ENCODE measurements around the gene BAMBI. TPM values are rescaled to one million over a fixed set of nuclear protein-coding genes. Genes with fewer than 3 reads are reported as not detected.

The BAMBI gene
- total and polyA plus RNA-seq, 9 donors, result 28.6 to 138 (median 62.3) TPM

DNA sequence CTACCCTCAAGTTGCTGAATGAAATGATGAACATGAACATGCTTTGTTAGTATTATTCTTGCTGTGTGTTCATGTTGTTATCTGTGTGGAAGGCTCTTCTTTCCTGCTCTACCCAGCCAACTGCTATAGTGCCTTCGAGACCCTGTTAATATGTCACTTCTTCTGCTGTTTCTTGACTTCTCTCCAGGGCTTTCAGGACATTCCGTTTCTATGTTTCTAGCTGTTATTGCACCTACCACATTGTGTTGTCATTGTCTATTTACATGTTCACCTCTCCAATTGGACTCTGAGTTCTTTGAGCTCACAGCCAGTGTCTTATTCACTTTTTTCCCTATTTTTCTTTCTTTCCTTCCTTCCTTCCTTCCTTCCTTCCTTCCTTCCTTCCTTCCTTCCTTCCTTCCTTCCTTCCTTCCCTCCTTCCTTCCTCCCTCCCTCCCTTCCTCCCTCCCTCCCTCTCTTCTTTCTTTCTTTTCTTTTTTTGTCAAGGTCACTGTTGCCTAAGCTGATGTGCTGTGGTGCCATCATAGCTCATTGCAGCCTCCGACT lies 40.4 kb downstream of the BAMBI start:
- TF ChIP-seq EP300 (IDR thresholded peaks at IDR 0.05) (no peak), POLR2A (IDR thresholded peaks at IDR 0.05) (no peak)
- TF ChIP-seq, protein P1, sequence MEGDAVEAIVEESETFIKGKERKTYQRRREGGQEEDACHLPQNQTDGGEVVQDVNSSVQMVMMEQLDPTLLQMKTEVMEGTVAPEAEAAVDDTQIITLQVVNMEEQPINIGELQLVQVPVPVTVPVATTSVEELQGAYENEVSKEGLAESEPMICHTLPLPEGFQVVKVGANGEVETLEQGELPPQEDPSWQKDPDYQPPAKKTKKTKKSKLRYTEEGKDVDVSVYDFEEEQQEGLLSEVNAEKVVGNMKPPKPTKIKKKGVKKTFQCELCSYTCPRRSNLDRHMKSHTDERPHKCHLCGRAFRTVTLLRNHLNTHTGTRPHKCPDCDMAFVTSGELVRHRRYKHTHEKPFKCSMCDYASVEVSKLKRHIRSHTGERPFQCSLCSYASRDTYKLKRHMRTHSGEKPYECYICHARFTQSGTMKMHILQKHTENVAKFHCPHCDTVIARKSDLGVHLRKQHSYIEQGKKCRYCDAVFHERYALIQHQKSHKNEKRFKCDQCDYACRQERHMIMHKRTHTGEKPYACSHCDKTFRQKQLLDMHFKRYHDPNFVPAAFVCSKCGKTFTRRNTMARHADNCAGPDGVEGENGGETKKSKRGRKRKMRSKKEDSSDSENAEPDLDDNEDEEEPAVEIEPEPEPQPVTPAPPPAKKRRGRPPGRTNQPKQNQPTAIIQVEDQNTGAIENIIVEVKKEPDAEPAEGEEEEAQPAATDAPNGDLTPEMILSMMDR (IDR thresholded peaks at IDR 0.05), result no peak
- no peak overlapping the region for H3K27ac ChIP-seq
- no peaks in the 10 kb centered on the region for H3K9me3 ChIP-seq
- H3K36me3 ChIP-seq, result no peaks in the 10 kb centered on the region
- no peaks in the 10 kb centered on the region for H3K27me3 ChIP-seq
- intact Hi-C loops (cut with DNase I), result no loop called here
- 78 to 84% (median 83%) methylated on average over 3 of the region's 3 CpGs for WGBS, 3 donors
- no peak overlapping the region for H3K4me3 ChIP-seq
- peaks cover 11% of the 10 kb centered on the region for H3K4me1 ChIP-seq (ENCODE audit: insufficient read depth)
- DNase-seq, result no peak

DNA sequence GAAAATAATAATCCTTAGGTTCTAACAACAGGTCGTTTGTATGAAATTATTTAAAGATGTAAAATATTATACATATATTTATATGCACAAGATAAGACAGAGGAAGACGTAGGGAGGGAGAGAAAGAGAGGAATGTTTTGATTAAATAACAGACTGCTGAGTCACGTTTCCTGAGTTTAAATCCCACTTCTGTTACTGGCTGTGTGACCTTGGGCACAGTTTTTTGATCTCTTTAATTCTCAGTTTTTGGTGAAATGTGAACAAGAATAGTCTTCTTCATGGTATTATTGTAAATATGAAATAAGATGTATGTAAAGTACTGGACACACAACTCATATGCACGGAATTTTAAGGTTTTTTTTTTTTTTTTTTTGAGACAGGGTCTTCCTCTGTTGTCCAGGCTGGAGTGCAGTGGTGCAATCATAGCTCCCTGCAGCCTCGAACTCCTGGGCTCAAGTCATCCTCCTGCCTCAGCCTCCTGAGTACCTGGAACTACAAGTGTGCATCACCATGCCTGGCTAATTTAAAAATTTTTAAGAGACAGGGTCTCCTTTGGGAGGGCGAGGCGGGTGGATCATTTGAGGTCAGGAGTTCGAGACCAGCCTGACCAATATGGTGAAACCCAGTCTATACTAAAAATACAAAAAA lies 42.6 kb downstream of the BAMBI start:
- no peak for TF ChIP-seq EP300 (IDR thresholded peaks at IDR 0.05)
- TF ChIP-seq, protein P1 (IDR thresholded peaks at IDR 0.05), result no peak
- no peak for TF ChIP-seq POLR2A (IDR thresholded peaks at IDR 0.05)
- 46 to 55% (median 48%) methylated on average over 8 of the region's 8 CpGs for WGBS, 3 donors
- Histone ChIP-seq H3K4me3 (no peak overlapping the region), H3K9me3 (no peaks in the 10 kb centered on the region), H3K27ac (peak overlapping the region in 1 of 2 donors; percentile 15), H3K4me1 (ENCODE audit: insufficient read depth) (peaks cover 8% of the 10 kb centered on the region), H3K36me3 (no peaks in the 10 kb centered on the region), H3K27me3 (no peaks in the 10 kb centered on the region)
- intact Hi-C loops (cut with DNase I), result loop anchor here in 1 of 4 donors (5.0 kb wide), 1 partner anchor 43 kb away; the partner anchor contains the start of gene BAMBI
- DNase-seq, result no peak

DNA sequence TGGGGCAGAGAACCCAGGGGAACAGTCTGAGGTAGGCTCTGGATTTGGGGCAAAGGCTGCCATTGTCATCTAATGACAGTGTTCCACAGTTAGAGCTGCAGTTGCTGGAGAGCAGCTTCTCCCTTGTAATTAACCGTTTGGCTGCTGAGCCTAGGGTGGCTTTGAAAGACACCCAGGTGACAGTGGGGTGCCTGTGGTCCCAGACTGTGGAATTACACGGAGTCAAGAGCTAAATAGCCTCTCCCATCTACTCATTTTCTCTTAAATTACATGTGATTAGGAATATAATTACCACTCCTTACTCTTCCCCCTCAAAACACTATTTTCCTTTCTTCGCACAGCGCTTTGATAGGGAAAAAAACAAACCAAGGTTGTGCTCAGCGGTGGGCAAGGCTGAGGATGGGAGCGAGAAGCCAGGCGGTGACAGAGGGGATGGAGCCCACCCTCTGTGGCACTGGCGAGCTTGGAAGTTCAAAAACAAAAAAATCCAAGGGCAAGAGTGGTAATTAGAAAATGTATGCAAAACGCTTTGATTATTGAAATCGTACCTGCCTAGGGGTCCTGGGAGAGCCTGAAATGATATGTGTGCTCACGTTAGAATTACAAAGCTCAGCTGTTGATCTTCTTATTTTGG lies 44.1 kb downstream of the BAMBI start:
- Histone ChIP-seq H3K27ac (peak overlapping the region; percentile 71 to 85), H3K9me3 (no peaks in the 10 kb centered on the region), H3K4me1 (ENCODE audit: insufficient read depth) (peaks cover 5% of the 10 kb centered on the region), H3K4me3 (no peak overlapping the region), H3K36me3 (no peaks in the 10 kb centered on the region), H3K27me3 (no peaks in the 10 kb centered on the region)
- TF ChIP-seq, protein P1 (IDR thresholded peaks at IDR 0.05), result no peak
- no peak for TF ChIP-seq EP300 (IDR thresholded peaks at IDR 0.05)
- no peak for TF ChIP-seq POLR2A (IDR thresholded peaks at IDR 0.05)
- 65 to 78% (median 76%) methylated on average over 11 of the region's 11 CpGs for WGBS, 3 donors
- no peak for DNase-seq
- intact Hi-C loops (cut with DNase I), result loop anchor here in 1 of 4 donors (5.0 kb wide), 1 partner anchor 44 kb away; the partner anchor contains the start of gene BAMBI

DNA sequence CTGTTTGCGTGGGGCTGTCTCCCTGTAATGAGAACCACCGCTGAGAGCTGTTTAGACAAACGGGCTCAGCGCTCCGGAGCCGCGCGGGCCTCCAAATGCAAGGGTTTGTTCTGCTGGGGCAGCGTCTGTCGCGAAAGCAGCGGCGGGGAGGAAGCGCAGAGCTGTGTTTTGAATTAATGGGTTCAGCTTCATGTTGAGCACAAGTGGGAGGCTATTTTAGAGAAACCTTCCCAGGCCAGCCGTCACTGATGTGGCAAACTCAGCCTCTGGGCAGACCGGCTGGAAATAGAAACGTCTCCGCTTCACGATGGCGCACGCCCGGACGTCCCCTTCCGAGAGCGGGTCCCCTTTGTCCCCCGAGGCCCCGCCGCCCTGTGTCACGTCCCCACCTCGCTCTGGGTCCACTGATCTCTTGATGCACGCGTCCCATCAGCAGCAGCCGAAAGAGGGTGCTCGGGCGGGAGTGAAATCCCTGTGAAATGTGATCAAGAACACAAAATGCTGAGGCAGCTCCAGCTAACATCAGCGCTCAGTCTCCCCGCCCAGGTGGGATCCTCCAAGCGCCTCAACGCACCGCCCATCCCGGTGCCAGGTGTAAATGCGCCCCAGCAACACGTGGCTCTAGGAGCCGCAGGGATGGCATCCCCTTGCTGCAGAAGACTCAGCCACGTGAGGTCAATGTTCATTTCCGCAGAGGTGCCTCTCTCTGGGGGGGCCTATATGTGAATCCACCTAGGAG lies 44.9 kb downstream of the BAMBI start:
- intact Hi-C loops (cut with DNase I), result loop anchor here in 1 of 4 donors (5.0 kb wide), 1 partner anchor 45 kb away; the partner anchor contains the start of gene BAMBI
- H3K27ac ChIP-seq, result peak overlapping the region; percentile 71 to 85

More for the DNA sequence above, 44.9 kb downstream of the BAMBI start:
- Histone ChIP-seq H3K36me3 (no peaks in the 10 kb centered on the region), H3K27me3 (no peaks in the 10 kb centered on the region), H3K4me1 (ENCODE audit: insufficient read depth) (peaks cover 5% of the 10 kb centered on the region), H3K9me3 (no peaks in the 10 kb centered on the region), H3K4me3 (peak overlapping the region; percentile 43)
- 1 to 2% (median 2%) methylated on average over 40 to 46 of the region's 46 CpGs for WGBS, 3 donors
- DNase-seq, result peak; percentile 59 to 74 (median 67)
- TF ChIP-seq POLR2A (IDR thresholded peaks at IDR 0.05), result no peak
- no peak for TF ChIP-seq EP300 (IDR thresholded peaks at IDR 0.05)
- TF ChIP-seq, protein P1 (IDR thresholded peaks at IDR 0.05), result no peak

Data from ovary (tissue), 9 donors.